Measurements from ENCODE around the gene LOXL3.

GRCh38 chr2:74567881-74568280 lies 14.1 kb upstream of the LOXL3 start:
- no peak for TF ChIP-seq CTCF (IDR thresholded peaks at IDR 0.05; ENCODE audit: low read depth, low read length, poor library complexity, severe bottlenecking)
- no peak for TF ChIP-seq EZH2phosphoT487 (IDR thresholded peaks at IDR 0.05; ENCODE audit: borderline replicate concordance, low read length)

Measured in DOHH2 (cell line).